Fibroblast of skin of back (primary cell): ENCODE data around the gene PID1.

Experiments used
- DNase-seq: peaks from one replicate; pipeline ENCODE4 v3.0.0-alpha.2; 2013

Gene PID1

GRCh38 chr2:229060147-229060546 is 210.9 kb downstream of the PID1 start:
- DNase-seq, result no peak

- DNase-seq, result no peak
These were observed 211.6 kb downstream of the PID1 start for GRCh38 chr2:229059331-229060033.

GRCh38 chr2:229057976-229058553 is 213.0 kb downstream of the PID1 start:
- DNase-seq, result no peak

GRCh38 chr2:229054311-229054710 is 216.8 kb downstream of the PID1 start:
- no peak for DNase-seq

GRCh38 chr2:229051798-229052197 is 219.3 kb downstream of the PID1 start:
- DNase-seq, result no peak

- DNase-seq, result no peak
These were observed 221.0 kb downstream of the PID1 start for GRCh38 chr2:229050133-229050532.

- no peak for DNase-seq
These were observed 223.0 kb downstream of the PID1 start for GRCh38 chr2:229048134-229048533.

GRCh38 chr2:229045671-229046070 is 225.4 kb downstream of the PID1 start:
- DNase-seq, result no peak

GRCh38 chr2:229044581-229044980 is 226.5 kb downstream of the PID1 start:
- DNase-seq, result no peak

- DNase-seq, result no peak
These were observed 227.4 kb downstream of the PID1 start for GRCh38 chr2:229043681-229044080.

GRCh38 chr2:229042349-229042748 is 228.7 kb downstream of the PID1 start:
- DNase-seq, result no peak

GRCh38 chr2:229041691-229042090 is 229.4 kb downstream of the PID1 start:
- no peak for DNase-seq

GRCh38 chr2:229037621-229038020 is 233.5 kb downstream of the PID1 start:
- DNase-seq, result no peak

- no peak for DNase-seq
These were observed 237.3 kb downstream of the PID1 start for GRCh38 chr2:229033816-229034215.

- DNase-seq, result no peak
These were observed 238.4 kb downstream of the PID1 start for GRCh38 chr2:229032608-229033234.

- no peak for DNase-seq
These were observed 243.6 kb downstream of the PID1 start for GRCh38 chr2:229027353-229028105.

- no peak for DNase-seq
These were observed 245.4 kb downstream of the PID1 start for GRCh38 chr2:229025653-229026052.

GRCh38 chr2:229022652-229023051 is 248.4 kb downstream of the PID1 start:
- DNase-seq, result no peak

- no peak for DNase-seq
These were observed 249.0 kb downstream of the PID1 start for GRCh38 chr2:229022071-229022470.

GRCh38 chr2:229009816-229010215 is 261.3 kb downstream of the PID1 start:
- no peak for DNase-seq

GRCh38 chr2:229003256-229003655 is 267.8 kb downstream of the PID1 start:
- DNase-seq, result no peak

GRCh38 chr2:229001196-229001595 is 269.9 kb downstream of the PID1 start:
- DNase-seq, result no peak

- DNase-seq, result no peak
These were observed 271.8 kb downstream of the PID1 start for GRCh38 chr2:228999326-228999725.
